HL-60/S4 (cell line): ENCODE data around the gene KRTAP5-7.

Experiments used
- in situ Hi-C: fragments of 300-500 bp; cut with MboI; formaldehyde crosslinking; loops from 2 replicates; pipeline ENCODE4 v1.14.3; 2022; ENCODE audit warnings: low sequenced_read_pairs

Gene KRTAP5-7

GRCh38 chr11:71577469-71578004 is 50.5 kb downstream of the KRTAP5-7 start:
- in situ Hi-C loops: no loop called here
